ELF-1 (cell line): ENCODE results near the gene GJB6.

Source experiments
- DNase-seq: peaks from one replicate; pipeline ENCODE4 v3.0.0-alpha.2; 2016; ENCODE audit warnings: low read depth, low spot score

The GJB6 gene

DNA sequence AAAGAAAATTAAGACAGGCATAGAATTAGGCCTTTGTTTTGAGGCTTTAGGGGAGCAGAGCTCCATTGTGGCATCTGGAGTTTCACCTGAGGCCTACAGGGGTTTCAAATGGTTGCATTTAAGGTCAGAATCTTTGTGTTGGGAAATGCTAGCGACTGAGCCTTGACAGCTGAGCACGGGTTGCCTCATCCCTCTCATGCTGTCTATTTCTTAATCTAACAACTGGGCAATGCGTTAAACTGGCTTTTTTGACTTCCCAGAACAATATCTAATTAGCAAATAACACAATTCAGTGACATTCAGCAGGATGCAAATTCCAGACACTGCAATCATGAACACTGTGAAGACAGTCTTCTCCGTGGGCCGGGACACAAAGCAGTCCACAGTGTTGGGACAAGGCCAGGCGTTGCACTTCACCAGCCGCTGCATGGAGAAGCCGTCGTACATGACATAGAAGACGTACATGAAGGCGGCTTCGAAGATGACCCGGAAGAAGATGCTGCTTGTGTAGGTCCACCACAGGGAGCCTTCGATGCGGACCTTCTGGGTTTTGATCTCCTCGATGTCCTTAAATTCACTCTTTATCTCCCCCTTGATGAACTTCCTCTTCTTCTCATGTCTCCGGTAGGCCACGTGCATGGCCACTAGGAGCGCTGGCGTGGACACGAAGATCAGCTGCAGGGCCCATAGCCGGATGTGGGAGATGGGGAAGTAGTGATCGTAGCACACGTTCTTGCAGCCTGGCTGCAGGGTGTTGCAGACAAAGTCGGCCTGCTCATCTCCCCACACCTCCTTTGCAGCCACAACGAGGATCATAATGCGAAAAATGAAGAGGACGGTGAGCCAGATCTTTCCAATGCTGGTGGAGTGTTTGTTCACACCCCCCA is 43.2 kb downstream of the GJB6 start:
- no peak for DNase-seq

DNA sequence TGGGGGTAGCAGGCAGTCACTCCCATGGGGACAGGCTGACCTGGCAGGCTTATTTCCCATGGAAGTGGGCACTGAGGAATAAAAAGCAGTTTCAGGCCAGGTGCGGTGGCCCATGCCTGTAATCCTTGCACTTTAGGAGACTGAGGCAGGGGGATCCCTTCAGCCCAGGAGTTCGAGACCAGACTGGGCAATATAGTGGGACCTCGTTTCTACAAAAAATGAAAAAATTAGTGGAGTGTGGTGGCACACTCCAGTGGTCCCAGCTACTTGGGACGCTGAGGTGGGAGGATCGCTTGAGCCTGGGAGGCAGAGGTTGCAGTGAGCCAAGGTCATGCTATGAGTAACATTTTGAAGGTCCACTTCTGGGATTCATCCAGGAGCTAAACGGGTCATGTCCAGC is 45.3 kb downstream of the GJB6 start:
- DNase-seq: no peak

DNA sequence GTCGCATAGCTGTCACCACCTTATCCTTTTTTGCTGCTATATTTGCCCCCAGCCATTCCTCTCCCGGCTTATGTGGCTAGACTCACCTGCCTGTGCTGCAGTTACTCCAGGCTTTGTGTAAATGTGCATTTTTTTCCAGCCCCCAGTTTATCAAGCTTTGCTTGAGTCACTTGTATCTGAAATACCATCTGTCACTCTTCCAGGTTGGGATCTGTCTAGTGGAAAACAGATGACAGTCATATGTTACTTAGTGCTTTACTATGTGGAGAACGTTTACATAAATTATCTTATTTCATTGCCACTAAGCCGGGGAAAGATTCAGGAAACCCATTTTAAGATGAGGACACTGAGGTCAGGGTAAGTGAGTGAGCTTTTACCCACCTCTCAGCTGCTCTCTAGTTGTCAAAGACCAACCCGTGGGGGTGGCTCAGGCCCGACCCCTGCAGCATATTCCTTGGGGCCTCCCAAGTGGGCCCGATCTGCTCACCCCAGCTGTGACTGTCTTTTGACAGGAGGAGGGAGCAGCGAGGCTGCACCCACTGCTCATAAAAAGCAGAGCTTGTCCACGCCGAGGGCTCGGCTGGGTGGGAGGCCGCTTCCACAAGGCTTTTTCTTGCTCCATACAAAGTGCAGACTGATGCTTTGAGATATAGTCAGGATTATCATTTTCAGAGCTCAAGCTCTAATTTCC is 46.6 kb downstream of the GJB6 start:
- no peak for DNase-seq

DNA sequence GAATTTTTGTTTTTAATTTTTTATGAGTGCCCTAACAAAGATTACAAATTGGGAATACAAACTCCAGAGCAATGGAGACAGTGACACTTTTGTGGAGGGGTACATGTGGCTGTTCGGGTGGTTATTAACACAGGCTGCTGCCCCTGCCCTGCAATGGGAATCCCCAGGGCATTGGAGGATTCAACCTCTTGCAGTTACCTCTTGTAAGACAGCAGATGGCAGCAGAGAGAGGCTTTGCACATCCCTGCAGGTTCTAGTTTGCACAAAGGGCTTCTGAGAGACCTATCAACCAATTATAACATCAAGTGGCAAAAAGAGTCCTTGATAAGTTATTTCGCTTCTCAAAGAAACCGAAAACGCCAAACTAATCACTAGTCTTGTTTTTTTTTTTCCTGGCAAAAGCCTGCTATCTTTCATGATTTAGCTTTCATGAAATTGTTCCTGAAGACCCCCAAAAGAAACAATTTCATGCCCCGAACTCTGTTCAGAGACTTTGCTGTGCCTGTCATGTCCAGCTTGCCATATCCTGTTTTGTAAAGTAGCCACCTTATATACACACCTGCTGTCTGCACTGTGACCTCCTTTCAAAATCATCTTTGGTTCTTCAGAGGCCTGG is 49.8 kb downstream of the GJB6 start:
- peak; percentile 75 for DNase-seq

DNA sequence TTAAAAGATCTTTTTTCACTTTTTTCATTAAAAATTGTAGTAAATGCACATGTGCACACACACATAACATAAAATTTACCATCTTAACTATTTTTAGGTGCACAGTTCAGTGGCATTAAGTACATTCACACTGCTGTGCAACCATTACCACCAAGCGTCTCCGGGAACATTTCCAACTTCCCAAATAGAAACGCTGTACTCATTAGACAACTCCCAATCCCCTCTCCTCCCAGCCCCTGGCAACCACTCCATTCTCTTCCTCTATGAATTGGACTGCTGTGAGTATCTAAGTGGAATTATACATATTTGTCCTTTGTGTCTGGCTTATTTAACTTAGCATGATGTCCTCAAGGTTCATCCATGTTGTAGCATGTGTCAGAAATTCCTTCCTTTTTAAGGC is 50.9 kb downstream of the GJB6 start:
- no peak for DNase-seq

DNA sequence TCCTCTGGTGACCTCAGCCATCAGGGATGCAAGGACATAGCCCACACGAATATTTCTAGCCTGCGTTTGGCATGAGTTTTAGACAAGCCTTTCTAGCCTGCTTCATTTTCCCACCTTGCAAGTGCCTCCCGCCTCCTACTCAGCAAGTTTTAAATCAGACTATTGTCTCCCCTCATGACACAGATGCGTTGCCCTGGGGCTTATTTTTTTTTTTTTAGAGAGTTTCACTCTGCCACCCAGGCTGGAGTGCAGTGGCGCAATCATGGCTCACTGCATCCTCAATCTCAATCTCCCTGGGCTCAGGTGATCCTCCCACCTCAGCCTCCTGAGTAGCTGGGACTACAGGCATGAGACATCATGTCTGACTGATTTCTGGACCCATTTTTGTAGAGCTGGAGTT is 54.0 kb downstream of the GJB6 start:
- no peak for DNase-seq

DNA sequence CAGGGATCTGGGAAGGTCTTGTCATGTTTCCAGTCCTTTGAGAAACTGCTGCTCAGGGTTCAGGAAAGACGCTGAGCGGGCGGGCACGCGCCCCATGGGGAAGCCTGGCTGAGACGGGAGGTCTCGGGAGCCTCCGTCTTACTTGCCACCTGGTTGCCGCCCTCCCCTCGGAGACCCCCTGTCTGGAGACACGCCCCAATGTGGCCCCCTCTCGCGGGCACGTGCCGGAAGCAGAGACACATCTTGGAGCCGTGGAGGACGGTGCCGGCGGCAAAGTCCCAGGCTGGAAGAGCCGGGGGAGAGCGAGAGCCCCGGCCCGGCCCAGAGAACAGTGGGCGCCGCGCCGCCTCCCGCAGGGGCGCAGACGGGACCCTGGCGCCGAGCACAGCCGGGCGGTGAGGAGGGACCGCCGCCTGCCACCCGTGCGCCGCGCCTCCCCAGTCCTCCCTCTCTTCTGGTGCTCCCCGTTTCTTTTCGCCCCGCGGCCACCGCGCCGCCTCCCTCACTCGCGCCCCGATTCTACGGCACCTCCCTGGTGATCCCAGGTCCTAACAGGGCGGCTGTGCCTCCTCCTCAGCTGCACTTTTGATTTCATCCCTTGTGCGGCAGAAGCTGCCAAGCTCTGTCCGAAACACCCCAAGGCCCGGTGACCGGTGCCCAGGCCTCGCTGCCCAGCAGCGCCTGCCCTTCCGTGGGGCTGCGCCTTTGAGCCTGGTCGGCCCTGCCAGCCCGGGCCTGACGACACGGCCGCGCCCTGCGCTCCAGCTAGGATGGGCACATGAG is 54.9 kb downstream of the GJB6 start:
- DNase-seq: no peak

DNA sequence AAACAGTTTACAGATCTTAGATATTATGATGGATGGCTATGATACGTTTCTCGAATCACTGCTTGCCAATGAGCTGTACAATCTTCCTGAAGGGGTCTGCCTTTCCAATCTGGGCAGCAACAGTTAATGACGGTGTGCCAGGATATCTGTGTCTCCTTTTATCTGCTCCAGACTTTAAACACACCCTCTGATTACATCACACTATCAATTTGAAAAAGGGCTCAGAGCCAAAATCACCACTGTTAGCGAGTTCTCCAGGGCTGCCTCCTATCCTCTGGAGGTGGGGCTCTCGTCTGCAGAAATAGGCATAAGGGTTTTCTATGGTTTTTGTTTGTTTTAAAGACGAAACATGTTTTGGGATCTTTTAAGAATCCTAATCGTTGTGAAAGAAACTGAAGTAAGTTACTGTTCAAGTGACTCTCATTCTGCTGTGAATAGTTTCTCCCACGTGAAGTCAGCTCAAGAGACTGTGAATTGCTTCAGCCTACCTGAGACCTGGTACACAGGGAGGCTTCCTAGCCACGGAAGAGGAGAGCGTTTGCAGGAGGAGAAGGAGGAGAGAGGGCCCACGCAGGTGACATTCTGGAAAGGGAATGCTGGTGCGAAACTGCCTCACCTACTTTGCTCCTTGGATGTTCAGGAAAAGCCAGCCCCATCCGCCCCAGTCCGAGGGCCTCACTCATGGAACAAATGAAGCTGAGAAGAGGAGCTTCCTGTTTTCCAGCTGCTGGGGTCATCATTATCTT is 56.0 kb downstream of the GJB6 start:
- DNase-seq: no peak

DNA sequence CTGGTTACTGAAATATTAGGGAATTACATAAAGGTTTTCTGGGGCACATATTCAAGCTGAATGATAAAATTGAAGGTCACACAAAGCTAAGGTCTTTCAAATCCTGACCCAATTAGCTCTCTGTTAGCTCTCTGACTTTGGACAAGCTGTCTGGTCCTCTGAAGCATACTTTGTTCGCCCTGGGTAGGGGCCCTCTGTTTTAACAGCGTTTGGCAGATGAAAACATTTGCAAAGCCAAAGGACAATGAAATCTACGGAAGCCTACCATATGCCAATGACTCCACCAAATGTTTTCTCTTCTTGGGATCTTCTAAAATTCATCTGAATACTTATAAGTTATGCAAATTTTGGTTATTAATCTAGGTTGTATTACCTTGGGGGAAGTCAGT is 56.7 kb downstream of the GJB6 start:
- DNase-seq: no peak

DNA sequence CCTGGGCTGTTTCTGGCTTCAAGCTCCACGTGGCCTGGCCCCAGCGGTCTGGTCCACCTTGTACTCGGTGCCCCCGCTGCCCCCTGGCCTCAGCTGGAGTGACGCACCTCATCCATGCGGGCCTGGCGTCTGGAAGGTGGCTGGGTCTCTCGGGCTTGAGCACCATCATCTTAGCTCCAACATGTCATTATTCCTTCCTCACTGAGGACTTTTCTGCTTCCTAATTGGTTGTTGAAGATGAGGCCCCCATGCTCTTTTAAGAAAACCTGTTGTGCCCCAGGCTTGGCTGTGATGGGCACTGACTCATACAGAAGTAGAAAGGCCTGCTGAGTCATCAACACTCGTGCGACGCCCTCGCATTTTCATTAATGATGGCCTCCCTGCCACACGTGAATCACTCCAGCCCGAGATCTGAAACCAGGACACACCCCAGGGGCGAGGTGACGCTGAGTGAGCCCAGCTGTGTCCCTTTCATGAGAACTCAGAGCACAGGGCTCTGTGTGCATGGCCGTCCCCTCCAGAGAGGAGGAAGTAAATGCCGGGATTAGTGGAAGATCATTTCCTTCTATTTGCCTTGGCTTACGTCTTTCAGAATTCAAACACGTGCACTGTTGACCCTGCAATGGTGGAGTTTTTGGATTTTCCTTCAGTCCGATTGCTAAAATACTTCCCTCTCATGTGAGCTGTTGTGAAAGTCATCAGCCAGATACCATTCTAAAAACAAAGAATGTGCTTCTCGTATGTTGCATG is 57.3 kb downstream of the GJB6 start:
- DNase-seq: peak; percentile 85

DNA sequence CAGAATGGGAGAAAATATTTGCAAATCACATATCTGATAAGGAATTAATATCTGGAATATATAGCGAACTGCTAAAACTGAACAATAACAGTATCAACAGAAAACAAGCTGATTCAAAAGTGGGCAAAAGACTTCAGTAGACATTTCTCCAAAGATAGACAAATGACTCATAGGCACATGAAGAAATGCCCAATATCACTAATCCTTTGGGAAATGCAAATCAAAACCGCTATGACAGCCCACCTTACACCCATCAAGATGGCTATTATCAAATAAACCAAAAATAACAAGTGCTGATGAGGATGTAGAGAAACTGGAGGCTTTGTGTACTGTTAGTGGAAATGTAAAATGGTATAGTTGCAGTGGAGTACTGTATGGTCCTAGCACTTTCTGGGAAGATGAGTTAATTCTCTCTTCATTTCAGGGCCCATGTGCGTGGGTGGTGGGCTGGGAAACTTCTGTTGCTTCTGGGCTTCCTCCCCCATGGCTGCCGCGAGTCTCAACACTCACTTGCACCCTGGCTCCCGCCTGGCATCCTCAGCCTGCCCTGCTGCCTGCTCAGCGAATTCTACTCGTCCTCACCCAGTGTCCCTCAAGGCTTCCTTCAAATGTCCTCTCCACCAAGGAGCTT is 58.9 kb downstream of the GJB6 start:
- no peak for DNase-seq
